ENCODE measurements around the gene DDIT3. TPM values are rescaled to one million over a fixed set of nuclear protein-coding genes. Genes with fewer than 3 reads are reported as not detected.
"Not testable (repeated sequence)": the region's sequence is repeated elsewhere in the genome, so short reads cannot be mapped to it uniquely, and the experiment has no call there.

The DDIT3 gene
- total RNA-seq, 1 donor: 18.1 TPM

DNA sequence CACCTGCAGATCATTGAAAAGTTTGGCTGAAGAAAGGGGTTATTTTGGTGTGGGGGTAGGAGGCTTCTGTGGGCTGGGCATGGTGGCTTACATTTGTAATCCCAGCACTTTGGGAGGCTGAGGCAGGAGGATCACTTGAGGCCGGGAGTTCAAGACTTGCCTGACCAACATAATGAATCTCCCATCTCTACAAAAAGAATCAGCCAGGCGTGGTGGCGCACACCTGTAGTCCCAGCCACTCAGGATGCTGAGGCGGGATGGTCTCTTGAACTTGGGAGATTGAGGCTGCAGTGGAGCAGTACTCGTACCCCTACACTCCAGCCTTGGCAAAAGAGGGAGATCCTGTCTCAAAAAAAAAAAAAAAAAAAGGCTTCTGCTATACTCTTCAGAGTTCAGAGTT is 7.0 kb downstream of the DDIT3 start:
- DNase-seq (ENCODE audit: low read depth): no peak
- TF ChIP-seq, protein P1, sequence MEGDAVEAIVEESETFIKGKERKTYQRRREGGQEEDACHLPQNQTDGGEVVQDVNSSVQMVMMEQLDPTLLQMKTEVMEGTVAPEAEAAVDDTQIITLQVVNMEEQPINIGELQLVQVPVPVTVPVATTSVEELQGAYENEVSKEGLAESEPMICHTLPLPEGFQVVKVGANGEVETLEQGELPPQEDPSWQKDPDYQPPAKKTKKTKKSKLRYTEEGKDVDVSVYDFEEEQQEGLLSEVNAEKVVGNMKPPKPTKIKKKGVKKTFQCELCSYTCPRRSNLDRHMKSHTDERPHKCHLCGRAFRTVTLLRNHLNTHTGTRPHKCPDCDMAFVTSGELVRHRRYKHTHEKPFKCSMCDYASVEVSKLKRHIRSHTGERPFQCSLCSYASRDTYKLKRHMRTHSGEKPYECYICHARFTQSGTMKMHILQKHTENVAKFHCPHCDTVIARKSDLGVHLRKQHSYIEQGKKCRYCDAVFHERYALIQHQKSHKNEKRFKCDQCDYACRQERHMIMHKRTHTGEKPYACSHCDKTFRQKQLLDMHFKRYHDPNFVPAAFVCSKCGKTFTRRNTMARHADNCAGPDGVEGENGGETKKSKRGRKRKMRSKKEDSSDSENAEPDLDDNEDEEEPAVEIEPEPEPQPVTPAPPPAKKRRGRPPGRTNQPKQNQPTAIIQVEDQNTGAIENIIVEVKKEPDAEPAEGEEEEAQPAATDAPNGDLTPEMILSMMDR (IDR thresholded peaks at IDR 0.05; ENCODE audit: insufficient read depth, low read depth, low read length): no peak
- no peak overlapping the region for H3K4me3 ChIP-seq (ENCODE audit: low read depth, low read length)

DNA sequence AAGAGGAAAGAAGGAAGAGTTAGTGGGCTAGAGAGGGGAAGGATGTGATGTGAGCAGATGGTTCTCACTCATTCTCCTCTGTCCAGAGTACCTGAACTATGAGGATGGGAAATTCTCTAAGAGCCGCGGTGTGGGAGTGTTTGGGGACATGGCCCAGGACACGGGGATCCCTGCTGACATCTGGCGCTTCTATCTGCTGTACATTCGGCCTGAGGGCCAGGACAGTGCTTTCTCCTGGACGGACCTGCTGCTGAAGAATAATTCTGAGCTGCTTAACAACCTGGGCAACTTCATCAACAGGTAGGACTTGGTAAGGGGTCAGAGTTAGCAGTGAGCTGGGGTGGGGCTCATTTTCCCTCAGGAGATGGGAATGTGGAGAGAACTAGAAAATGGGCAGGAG is 7.6 kb downstream of the DDIT3 start:
- H3K4me3 ChIP-seq (ENCODE audit: low read depth, low read length): no peak overlapping the region
- TF ChIP-seq, protein P1 (IDR thresholded peaks at IDR 0.05; ENCODE audit: insufficient read depth, low read depth, low read length): no peak
- DNase-seq (ENCODE audit: low read depth): no peak

DNA sequence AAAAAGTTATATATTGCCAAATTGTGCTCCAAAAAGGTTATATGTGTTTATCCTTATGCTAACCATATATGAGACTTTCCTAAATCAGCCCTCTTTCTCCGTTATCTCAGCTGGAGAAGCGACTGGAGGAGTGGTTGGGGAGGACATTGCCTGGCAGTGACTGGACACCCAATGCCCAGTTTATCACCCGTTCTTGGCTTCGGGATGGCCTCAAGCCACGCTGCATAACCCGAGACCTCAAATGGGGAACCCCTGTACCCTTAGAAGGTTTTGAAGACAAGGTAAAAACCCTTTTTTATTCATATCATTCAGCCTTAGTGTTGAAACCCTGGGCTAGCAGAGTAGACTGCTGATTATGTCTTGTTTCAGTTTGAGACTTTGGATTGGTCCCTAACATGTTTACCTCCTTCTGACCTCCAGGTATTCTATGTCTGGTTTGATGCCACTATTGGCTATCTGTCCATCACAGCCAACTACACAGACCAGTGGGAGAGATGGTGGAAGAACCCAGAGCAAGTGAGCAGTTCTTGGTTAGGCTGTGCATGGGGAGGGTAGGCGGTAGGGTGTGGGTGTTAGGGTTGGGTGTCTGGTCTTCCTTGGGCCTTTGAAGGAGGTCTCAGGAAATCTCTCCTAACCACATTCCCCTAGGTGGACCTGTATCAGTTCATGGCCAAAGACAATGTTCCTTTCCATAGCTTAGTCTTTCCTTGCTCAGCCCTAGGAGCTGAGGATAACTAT is 8.6 kb downstream of the DDIT3 start:
- TF ChIP-seq, protein P1 (IDR thresholded peaks at IDR 0.05; ENCODE audit: insufficient read depth, low read depth, low read length): no peak
- DNase-seq (ENCODE audit: low read depth): no peak
- H3K4me3 ChIP-seq (ENCODE audit: low read depth, low read length): no peak overlapping the region

DNA sequence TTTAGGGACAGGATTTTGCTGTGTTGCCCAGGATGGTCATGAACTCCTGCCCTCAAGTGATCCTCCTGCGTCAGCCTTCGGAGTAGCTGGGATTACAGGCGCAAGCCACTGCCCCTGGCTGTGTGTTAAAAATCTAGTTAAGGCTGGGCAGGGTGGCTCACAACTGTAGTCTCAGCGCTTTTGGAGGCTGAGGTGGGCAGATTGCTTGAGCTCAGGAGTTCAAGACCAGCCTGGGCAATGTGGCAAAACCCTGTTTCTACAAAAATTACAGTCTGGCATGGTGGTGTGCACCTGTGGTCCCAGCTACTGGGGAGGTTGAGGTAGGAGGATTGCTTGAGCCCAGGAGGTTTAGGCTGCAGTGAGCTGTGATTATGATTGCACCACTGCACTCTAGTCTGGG is 9.2 kb downstream of the DDIT3 start:
- H3K4me3 ChIP-seq (ENCODE audit: low read depth, low read length): no peak overlapping the region
- TF ChIP-seq, protein P1 (IDR thresholded peaks at IDR 0.05; ENCODE audit: insufficient read depth, low read depth, low read length): no peak
- DNase-seq (ENCODE audit: low read depth): no peak

DNA sequence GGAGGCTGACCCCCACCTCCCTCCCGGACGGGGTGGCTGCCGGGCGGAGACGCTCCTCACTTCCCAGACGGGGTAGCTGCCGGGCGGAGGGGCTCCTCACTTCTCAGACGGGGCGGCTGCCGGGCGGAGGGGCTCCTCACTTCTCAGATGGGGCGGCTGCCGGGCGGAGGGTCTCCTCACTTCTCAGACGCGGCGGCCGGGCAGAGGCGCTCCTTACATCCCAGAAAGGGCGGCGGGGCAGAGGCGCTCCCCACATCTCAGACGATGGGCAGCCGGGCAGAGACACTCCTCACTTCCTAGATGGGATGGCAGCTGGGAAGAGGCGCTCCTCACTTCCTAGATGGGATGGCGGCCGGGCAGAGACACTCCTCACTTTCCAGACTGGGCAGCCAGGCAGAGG is 12.5 kb downstream of the DDIT3 start:
- DNase-seq (ENCODE audit: low read depth); H3K4me3 ChIP-seq (ENCODE audit: low read depth, low read length): not testable (repeated sequence)

DNA sequence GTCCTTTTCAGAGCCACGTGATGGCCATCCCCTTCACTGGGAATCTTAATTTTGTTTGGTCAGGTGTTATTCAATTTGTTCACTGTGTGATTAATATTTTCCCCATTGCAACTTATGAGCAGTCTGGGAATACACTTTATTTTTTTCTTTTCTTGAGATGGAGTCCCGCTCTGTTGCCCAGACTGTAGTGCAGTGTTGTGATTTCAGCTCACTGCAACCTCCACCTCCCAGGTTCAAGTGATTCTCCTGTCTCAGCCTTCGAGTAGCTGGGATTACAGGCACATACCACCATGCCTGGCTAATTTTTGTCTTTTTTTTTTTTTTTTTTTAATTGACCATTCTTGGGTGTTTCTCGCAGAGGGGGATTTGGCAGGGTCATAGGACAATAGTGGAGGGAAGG is 13.8 kb downstream of the DDIT3 start:
- H3K4me3 ChIP-seq (ENCODE audit: low read depth, low read length); DNase-seq (ENCODE audit: low read depth): not testable (repeated sequence)

DNA sequence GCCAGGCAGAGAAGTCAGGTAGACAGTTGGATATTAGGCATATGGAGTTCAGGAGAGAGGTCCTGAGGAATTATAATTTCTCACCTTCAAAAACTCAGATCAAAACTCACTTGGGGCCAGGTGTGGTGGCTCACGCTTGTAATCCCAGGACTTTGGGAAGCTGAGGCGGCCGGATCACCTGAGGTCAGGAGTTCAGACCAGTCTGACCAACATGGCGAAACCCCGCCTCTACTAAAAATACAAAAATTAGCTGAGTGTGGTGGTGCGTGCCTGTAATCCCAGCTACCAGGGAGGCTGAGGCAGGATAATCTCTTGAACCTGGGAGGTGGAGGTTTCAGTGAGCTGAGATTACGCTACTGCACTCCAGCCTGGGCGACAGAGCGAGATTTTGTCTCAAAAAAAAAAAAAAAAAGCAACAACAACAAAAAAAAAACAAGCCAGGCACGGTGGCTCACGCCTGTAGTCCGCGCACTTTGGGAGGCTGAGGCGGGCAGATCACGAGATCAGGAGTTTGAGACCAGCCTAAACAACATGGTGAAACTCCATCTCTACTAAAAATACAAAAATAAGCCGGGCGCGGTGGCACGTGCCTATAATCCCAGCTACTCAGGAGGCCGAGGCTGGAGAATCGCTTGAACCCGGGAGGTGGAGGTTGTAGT is 17.9 kb downstream of the DDIT3 start:
- H3K4me3 ChIP-seq (ENCODE audit: low read depth, low read length): not testable (repeated sequence)

DNA sequence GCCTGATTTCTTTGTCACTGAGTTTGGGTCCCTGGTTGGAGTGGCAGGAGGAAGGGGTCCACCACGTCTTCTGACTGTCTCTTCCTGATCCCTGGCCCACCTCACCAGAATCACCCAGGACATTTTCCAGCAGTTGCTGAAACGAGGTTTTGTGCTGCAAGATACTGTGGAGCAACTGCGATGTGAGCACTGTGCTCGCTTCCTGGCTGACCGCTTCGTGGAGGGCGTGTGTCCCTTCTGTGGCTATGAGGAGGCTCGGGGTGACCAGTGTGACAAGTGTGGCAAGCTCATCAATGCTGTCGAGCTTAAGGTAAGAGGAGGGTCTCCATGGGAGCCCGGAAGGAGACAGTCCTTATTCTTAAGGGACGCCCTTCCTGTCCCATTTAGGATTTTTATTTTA is 20.1 kb downstream of the DDIT3 start:
- TF ChIP-seq, protein P1 (IDR thresholded peaks at IDR 0.05; ENCODE audit: insufficient read depth, low read depth, low read length): no peak
- no peak for DNase-seq (ENCODE audit: low read depth)
- H3K4me3 ChIP-seq (ENCODE audit: low read depth, low read length): no peak overlapping the region

More for the DNA sequence above, 17.9 kb downstream of the DDIT3 start:
- not testable (repeated sequence) for DNase-seq (ENCODE audit: low read depth)
